H1 (cell line): ENCODE measurements around the gene PTH1R. TPM values are rescaled to one million over a fixed set of nuclear protein-coding genes. Genes with fewer than 3 reads are reported as not detected.

Experiments used
- EZH2 ChIP-seq: fragments of 200-600 bp; sonication (generic); IDR thresholded peaks from 2 replicates; pipeline ENCODE4 v1.7.1; 2012; ENCODE audit warnings: low read depth, mild to moderate bottlenecking, moderate library complexity, low read length, inconsistent platforms; ENCODE audit not compliant: severe bottlenecking
- polyA plus RNA-seq, 7 experiments: library from polyadenylated mRNA; depleted of rRNA in 3 of 7; stranded (reverse) in 5 of 7; unstranded in 2 of 7; fragments of >200 nt in 5 of 7; fragments of 200-250 nt in 2 of 7; gene quantifications; 1 replicate in 5 of 7; 2 replicates in 1 of 7; 4 replicates in 1 of 7; pipeline versions ENCODE4 v1.2.1 to v1.2.3, GENCODE V29; 2011 to 2013; ENCODE audit warnings: missing spikeins in 2 of 7, mixed read lengths in 2 of 7
- total RNA-seq: library from RNA; stranded (reverse); fragmentation: NEBNext Ultra II Directional; extraction: Animal tissue kit (Norgen Biotek cat#: 25700); gene quantifications from 2 replicates; pipeline ENCODE4 v1.2.1, GENCODE V29; 2021

Gene PTH1R
- total and polyA plus RNA-seq, 2 of the 8 experiments (the other 6 are each of a cell fraction or from before 2014, with no cell fraction given) = 0.57 to 1.5 TPM

DNA sequence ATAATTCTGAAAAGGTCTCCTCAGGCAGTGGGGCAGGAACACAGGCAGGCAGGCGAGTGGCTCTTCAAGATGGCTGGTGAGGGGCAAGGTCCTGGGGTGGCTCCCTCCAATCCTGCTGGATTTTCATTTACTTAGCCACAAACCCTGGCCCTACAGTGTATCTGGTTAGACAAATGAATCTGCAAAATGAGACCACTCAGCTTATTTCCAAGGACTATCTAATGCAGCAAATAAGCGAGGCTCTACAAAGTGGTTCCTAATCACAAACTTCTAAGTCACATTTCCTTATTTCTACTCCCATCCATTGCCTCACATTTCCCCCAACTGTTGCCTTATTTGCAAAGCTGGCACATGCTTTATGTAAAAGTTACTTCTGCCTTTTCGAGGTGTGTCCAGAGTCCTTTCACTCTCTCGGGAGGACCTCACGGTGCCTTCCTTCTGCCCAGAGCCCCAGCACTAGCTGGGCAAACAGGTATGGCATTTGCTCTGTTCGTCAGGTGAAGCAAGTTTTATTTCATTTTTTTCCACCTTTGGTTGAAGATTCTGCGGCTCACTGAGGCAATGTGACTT, 58.6 kb downstream of the PTH1R start (continued):
- no peak for TF ChIP-seq EZH2
- TF ChIP-seq, all 59 proteins: peak for 0
